Thyroid gland (tissue), 4 donors: Measurements from ENCODE around the gene IL4I1. TPM values are rescaled to one million over a fixed set of nuclear protein-coding genes. Genes with fewer than 3 reads are reported as not detected.

Experiments used
- DNase-seq, 2 donors: peaks; one replicate each; pipeline ENCODE4 v3.0.0-alpha.2; 2019
- H3K27ac ChIP-seq, 3 donors: fragments of 200-600 bp; sonication (generic); 1 replicate in 2 of 3; 2 replicates in 1 of 3; pipeline ENCODE4 v1.5.1; 2016 to 2019; ENCODE audit warnings: mild to moderate bottlenecking in 1 of 3, moderate library complexity in 1 of 3
- H3K27me3 ChIP-seq: fragments of 200-600 bp; sonication (generic); one replicate; pipeline ENCODE4 v1.5.1; 2019
- H3K36me3 ChIP-seq, 2 donors: fragments of 200-600 bp; sonication (generic); one replicate each; pipeline ENCODE4 v1.5.1; 2016 to 2019
- H3K4me1 ChIP-seq, 2 donors: fragments of 200-600 bp; sonication (generic); one replicate each; pipeline ENCODE4 v1.5.1; 2017 to 2019
- H3K4me3 ChIP-seq, 3 donors: fragments of 200-600 bp; sonication (generic); replicated peaks in 1 of 3; 1 replicate in 2 of 3; 2 replicates in 1 of 3; pipeline ENCODE4 v1.5.1; 2016; ENCODE audit warnings: mild to moderate bottlenecking in 1 of 3
- H3K9me3 ChIP-seq: fragments of 200-600 bp; sonication (generic); one replicate; pipeline ENCODE4 v1.5.1; 2017
- CTCF ChIP-seq, 6 experiments: fragments of 200-600 bp in 3 of 6; fragments of 450-650 bp in 3 of 6; sonication (generic) in 3 of 6; IDR thresholded peaks; one replicate each; pipeline ENCODE4 v1.5.1; 2016 to 2019; ENCODE audit warnings: antibody characterized with exemption in 6 of 6, mild to moderate bottlenecking in 2 of 6, inconsistent platforms in 1 of 6, moderate library complexity in 1 of 6
- POLR2A ChIP-seq, 2 donors: fragments of 450-650 bp; IDR thresholded peaks; one replicate each; pipeline ENCODE4 v1.6.1; 2017; ENCODE audit warnings: antibody characterized with exemption in 2 of 2, mild to moderate bottlenecking in 2 of 2, moderate library complexity in 1 of 2
- WGBS, 2 donors: methylation state at CpG; one replicate each; pipeline ENCODE4 v1.1.5; 2017; 5-methylcytosine and 5-hydroxymethylcytosine counted together
- intact Hi-C: fragments of 100-400 bp; cut with DNase I; formaldehyde crosslinking; loops from one replicate; pipeline ENCODE4 v1.15.1; 2023
- total RNA-seq, 4 donors: library from RNA; depleted of rRNA; stranded (reverse); fragments of >200 nt; gene quantifications; one replicate each; pipeline ENCODE4 v1.2.3, GENCODE V29; 2016

IL4I1 gene
- total RNA-seq, 4 donors from 2014 or later: 0.83 TPM; not detected in 3

GRCh38 chr19:49924004-49924880 lies 27.6 kb upstream of the IL4I1 start:
- peaks cover 4 to 10% of the 10 kb centered on the region in 2 donors for H3K36me3 ChIP-seq
- no peak for DNase-seq
- no peak for TF ChIP-seq POLR2A (IDR thresholded peaks at IDR 0.05)
- no peak for TF ChIP-seq CTCF (IDR thresholded peaks at IDR 0.05)
- no peak overlapping the region for H3K27ac ChIP-seq
- no peak overlapping the region for H3K4me3 ChIP-seq
- no peaks in the 10 kb centered on the region for H3K27me3 ChIP-seq
- intact Hi-C loops: no loop called here
- H3K9me3 ChIP-seq: no peaks in the 10 kb centered on the region
- peaks cover 0 to 11% of the 10 kb centered on the region in 2 donors for H3K4me1 ChIP-seq
- WGBS, 2 donors: 60 to 67% methylated on average over 21 to 25 of the region's 25 CpGs

GRCh38 chr19:49923055-49924003 lies 26.6 kb upstream of the IL4I1 start:
- Histone ChIP-seq H3K27ac (no peak overlapping the region), H3K4me1 (peaks cover 0 to 11% of the 10 kb centered on the region in 2 donors), H3K36me3 (peaks cover 4 to 10% of the 10 kb centered on the region in 2 donors), H3K4me3 (no peak overlapping the region), H3K27me3 (no peaks in the 10 kb centered on the region), H3K9me3 (no peaks in the 10 kb centered on the region)
- intact Hi-C loops: no loop called here
- 89% methylated on average over 30 to 31 of the region's 31 CpGs for WGBS, 2 donors
- no peak for TF ChIP-seq CTCF (IDR thresholded peaks at IDR 0.05)
- DNase-seq: no peak

GRCh38 chr19:49921871-49922795 lies 25.4 kb upstream of the IL4I1 start:
- Histone ChIP-seq H3K9me3 (no peaks in the 10 kb centered on the region), H3K36me3 (peaks cover 4 to 10% of the 10 kb centered on the region in 2 donors), H3K4me1 (peaks cover 0 to under 1% of the 10 kb centered on the region in 2 donors), H3K27me3 (no peaks in the 10 kb centered on the region), H3K27ac (no peak overlapping the region), H3K4me3 (no peak overlapping the region)
- WGBS, 2 donors: 92% methylated on average over 12 to 21 of the region's 22 CpGs
- intact Hi-C loops: no loop called here
- TF ChIP-seq CTCF (IDR thresholded peaks at IDR 0.05): no peak
- TF ChIP-seq POLR2A (IDR thresholded peaks at IDR 0.05): no peak
- DNase-seq: no peak

- Histone ChIP-seq H3K9me3 (no peaks in the 10 kb centered on the region), H3K36me3 (peaks cover 4 to 10% of the 10 kb centered on the region in 2 donors), H3K4me3 (no peak overlapping the region), H3K27me3 (no peaks in the 10 kb centered on the region), H3K27ac (no peak overlapping the region), H3K4me1 (no peaks in the 10 kb centered on the region)
- no peak for DNase-seq
- TF ChIP-seq POLR2A (IDR thresholded peaks at IDR 0.05): no peak
- TF ChIP-seq CTCF (IDR thresholded peaks at IDR 0.05): no peak
- intact Hi-C loops: no loop called here
- WGBS, 2 donors: 92 to 95% methylated on average over 24 of the region's 24 CpGs
These were observed 24.1 kb upstream of the IL4I1 start for GRCh38 chr19:49920624-49921363.
